Activated T-helper 1 cell treated with anti-CD3 and anti-CD28 coated beads, Interleukin-12 subunit alpha, Interleukin-12 subunit beta, Interleukin-2, Interleukin-4 antibody, amounts not matched to agents 30 ng/mL and 10 ng/mL and 1 ng/mL, durations not matched to agents 14 hours and 24 hours and 36 hours (primary cell): Measurements from ENCODE around the gene SLC38A6. TPM values are rescaled to one million over a fixed set of nuclear protein-coding genes. Genes with fewer than 3 reads are reported as not detected.
"Not testable (repeated sequence)": the region's sequence is repeated elsewhere in the genome, so short reads cannot be mapped to it uniquely, and the experiment has no call there.

ENCODE experiments used
- DNase-seq: peaks from one replicate; pipeline ENCODE4 v3.0.0; 2021; ENCODE audit warnings: low spot score
- H3K27ac Mint-ChIP-seq: one replicate; pipeline ENCODE4 v1.8.0; 2021; ENCODE audit warnings: mild to moderate bottlenecking, mixed read lengths
- H3K27me3 Mint-ChIP-seq: one replicate; pipeline ENCODE4 v1.8.0; 2022; ENCODE audit warnings: mild to moderate bottlenecking, moderate library complexity, mixed read lengths; ENCODE audit not compliant: insufficient read depth
- H3K36me3 Mint-ChIP-seq: one replicate; pipeline ENCODE4 v1.8.0; 2021; ENCODE audit warnings: low read depth, mixed read lengths
- H3K4me1 Mint-ChIP-seq: one replicate; pipeline ENCODE4 v1.8.0; 2021; ENCODE audit warnings: low read depth, mixed read lengths
- H3K4me3 Mint-ChIP-seq: one replicate; pipeline ENCODE4 v1.8.0; 2021; ENCODE audit warnings: mild to moderate bottlenecking, moderate library complexity, mixed read lengths
- H3K9me3 Mint-ChIP-seq: one replicate; pipeline ENCODE4 v1.8.0; 2021; ENCODE audit warnings: mixed read lengths
- intact Hi-C: fragments of 100-400 bp; cut with micrococcal nuclease; formaldehyde crosslinking; loops from one replicate; pipeline ENCODE4 v1.15.1; 2024
- total RNA-seq: library from RNA; stranded (reverse); gene quantifications from 2 replicates; pipeline ENCODE4 v1.2.3, GENCODE V29; 2022

Gene SLC38A6
- total RNA-seq, 1 donor from 2014 or later: 4.5 TPM

- Mint-ChIP-seq H3K4me3 (no peak overlapping the region), H3K9me3 (no peaks in the 10 kb centered on the region), H3K4me1 (peaks cover 16% of the 10 kb centered on the region), H3K36me3 (no peaks in the 10 kb centered on the region), H3K27me3 (no peaks in the 10 kb centered on the region), H3K27ac (no peak overlapping the region)
- no peak for DNase-seq
- intact Hi-C loops: no loop called here
Measured at GRCh38 chr14:61041704-61042103, 60.7 kb downstream of the SLC38A6 start.

GRCh38 chr14:61042220-61042619 is 61.2 kb downstream of the SLC38A6 start:
- no peak for DNase-seq
- intact Hi-C loops: no loop called here
- peaks cover 16% of the 10 kb centered on the region for H3K4me1 Mint-ChIP-seq
- no peak overlapping the region for H3K27ac Mint-ChIP-seq
- no peaks in the 10 kb centered on the region for H3K27me3 Mint-ChIP-seq
- H3K4me3 Mint-ChIP-seq: no peak overlapping the region
- H3K9me3 Mint-ChIP-seq: no peaks in the 10 kb centered on the region
- no peaks in the 10 kb centered on the region for H3K36me3 Mint-ChIP-seq

- no peaks in the 10 kb centered on the region for H3K9me3 Mint-ChIP-seq
- peaks cover 16% of the 10 kb centered on the region for H3K4me1 Mint-ChIP-seq
- no peaks in the 10 kb centered on the region for H3K27me3 Mint-ChIP-seq
- no peak overlapping the region for H3K27ac Mint-ChIP-seq
- intact Hi-C loops: no loop called here
- no peak overlapping the region for H3K4me3 Mint-ChIP-seq
- DNase-seq: no peak
- H3K36me3 Mint-ChIP-seq: no peaks in the 10 kb centered on the region
Measured at GRCh38 chr14:61043506-61043905, 62.5 kb downstream of the SLC38A6 start.

GRCh38 chr14:61047021-61047420 is 66.0 kb downstream of the SLC38A6 start:
- no peak for DNase-seq
- no peaks in the 10 kb centered on the region for H3K27me3 Mint-ChIP-seq

GRCh38 chr14:61048640-61049039 is 67.6 kb downstream of the SLC38A6 start:
- DNase-seq: no peak
- Mint-ChIP-seq H3K4me3 (no peak overlapping the region), H3K36me3 (peaks cover 1% of the 10 kb centered on the region), H3K27ac (no peak overlapping the region), H3K4me1 (no peaks in the 10 kb centered on the region), H3K27me3 (no peaks in the 10 kb centered on the region), H3K9me3 (no peaks in the 10 kb centered on the region)
- intact Hi-C loops: no loop called here

More at GRCh38 chr14:61047021-61047420, 66.0 kb downstream of the SLC38A6 start:
- intact Hi-C loops: no loop called here
- Mint-ChIP-seq H3K4me3 (no peak overlapping the region), H3K4me1 (peaks cover 9% of the 10 kb centered on the region), H3K27ac (no peak overlapping the region), H3K9me3 (no peaks in the 10 kb centered on the region), H3K36me3 (peaks cover 1% of the 10 kb centered on the region)

GRCh38 chr14:61050417-61050816 is 69.4 kb downstream of the SLC38A6 start:
- H3K27me3 Mint-ChIP-seq: no peaks in the 10 kb centered on the region
- H3K27ac Mint-ChIP-seq: no peak overlapping the region
- intact Hi-C loops: no loop called here
- H3K36me3 Mint-ChIP-seq: peaks cover 3% of the 10 kb centered on the region
- no peaks in the 10 kb centered on the region for H3K4me1 Mint-ChIP-seq
- peaks cover 3% of the 10 kb centered on the region for H3K9me3 Mint-ChIP-seq
- DNase-seq: no peak
- no peak overlapping the region for H3K4me3 Mint-ChIP-seq

GRCh38 chr14:61051051-61051450 is 70.0 kb downstream of the SLC38A6 start:
- intact Hi-C loops: no loop called here
- no peak for DNase-seq
- Mint-ChIP-seq H3K4me3 (no peak overlapping the region), H3K36me3 (peaks cover 3% of the 10 kb centered on the region), H3K4me1 (no peaks in the 10 kb centered on the region), H3K9me3 (peaks cover 3% of the 10 kb centered on the region), H3K27me3 (no peaks in the 10 kb centered on the region), H3K27ac (no peak overlapping the region)

- intact Hi-C loops: no loop called here
- no peak for DNase-seq
- H3K4me1 Mint-ChIP-seq: no peaks in the 10 kb centered on the region
- H3K9me3 Mint-ChIP-seq: peaks cover 3% of the 10 kb centered on the region
- no peak overlapping the region for H3K4me3 Mint-ChIP-seq
- no peak overlapping the region for H3K27ac Mint-ChIP-seq
- H3K36me3 Mint-ChIP-seq: peaks cover 3% of the 10 kb centered on the region
- H3K27me3 Mint-ChIP-seq: no peaks in the 10 kb centered on the region
Measured at GRCh38 chr14:61051621-61052020, 70.6 kb downstream of the SLC38A6 start.

- H3K4me1 Mint-ChIP-seq: no peaks in the 10 kb centered on the region
- intact Hi-C loops: no loop called here
- no peaks in the 10 kb centered on the region for H3K27me3 Mint-ChIP-seq
- peaks cover 7% of the 10 kb centered on the region for H3K9me3 Mint-ChIP-seq
- H3K36me3 Mint-ChIP-seq: peaks cover 5% of the 10 kb centered on the region
- H3K27ac Mint-ChIP-seq: no peak overlapping the region
- no peak overlapping the region for H3K4me3 Mint-ChIP-seq
- DNase-seq: no peak
Measured at GRCh38 chr14:61063461-61063860, 82.4 kb downstream of the SLC38A6 start.

- Mint-ChIP-seq H3K4me1 (no peaks in the 10 kb centered on the region), H3K4me3 (no peak overlapping the region), H3K9me3 (peaks cover 7% of the 10 kb centered on the region), H3K36me3 (peaks cover 5% of the 10 kb centered on the region), H3K27me3 (peaks cover 1% of the 10 kb centered on the region), H3K27ac (no peak overlapping the region)
- DNase-seq: no peak
- intact Hi-C loops: no loop called here
Measured at GRCh38 chr14:61064210-61064609, 83.2 kb downstream of the SLC38A6 start.

- Mint-ChIP-seq H3K36me3 (peaks cover 5% of the 10 kb centered on the region), H3K27ac (no peak overlapping the region), H3K9me3 (peaks cover 7% of the 10 kb centered on the region), H3K4me1 (no peaks in the 10 kb centered on the region), H3K4me3 (no peak overlapping the region), H3K27me3 (peaks cover 4% of the 10 kb centered on the region)
- intact Hi-C loops: no loop called here
- DNase-seq: no peak
Measured at GRCh38 chr14:61064856-61065255, 83.8 kb downstream of the SLC38A6 start.

- peaks cover 5% of the 10 kb centered on the region for H3K36me3 Mint-ChIP-seq
- no peak overlapping the region for H3K27ac Mint-ChIP-seq
- no peaks in the 10 kb centered on the region for H3K4me1 Mint-ChIP-seq
- peaks cover 4% of the 10 kb centered on the region for H3K27me3 Mint-ChIP-seq
- intact Hi-C loops: no loop called here
- H3K4me3 Mint-ChIP-seq: no peak overlapping the region
- DNase-seq: no peak
- peaks cover 7% of the 10 kb centered on the region for H3K9me3 Mint-ChIP-seq
Measured at GRCh38 chr14:61065656-61066055, 84.6 kb downstream of the SLC38A6 start.

GRCh38 chr14:61072442-61072841 is 91.4 kb downstream of the SLC38A6 start:
- DNase-seq, H3K36me3 Mint-ChIP-seq, H3K4me3 Mint-ChIP-seq, intact Hi-C loops, H3K4me1 Mint-ChIP-seq, H3K9me3 Mint-ChIP-seq, H3K27me3 Mint-ChIP-seq, H3K27ac Mint-ChIP-seq: not testable (repeated sequence)

- Mint-ChIP-seq H3K4me1 (no peaks in the 10 kb centered on the region), H3K27ac (no peak overlapping the region), H3K9me3 (no peaks in the 10 kb centered on the region), H3K27me3 (no peaks in the 10 kb centered on the region), H3K36me3 (peaks cover 2% of the 10 kb centered on the region), H3K4me3 (no peak overlapping the region)
- no peak for DNase-seq
- intact Hi-C loops: no loop called here
Measured at GRCh38 chr14:61074852-61075251, 93.8 kb downstream of the SLC38A6 start.
